ENCODE data around the gene DYSF.

Gene DYSF

DNA sequence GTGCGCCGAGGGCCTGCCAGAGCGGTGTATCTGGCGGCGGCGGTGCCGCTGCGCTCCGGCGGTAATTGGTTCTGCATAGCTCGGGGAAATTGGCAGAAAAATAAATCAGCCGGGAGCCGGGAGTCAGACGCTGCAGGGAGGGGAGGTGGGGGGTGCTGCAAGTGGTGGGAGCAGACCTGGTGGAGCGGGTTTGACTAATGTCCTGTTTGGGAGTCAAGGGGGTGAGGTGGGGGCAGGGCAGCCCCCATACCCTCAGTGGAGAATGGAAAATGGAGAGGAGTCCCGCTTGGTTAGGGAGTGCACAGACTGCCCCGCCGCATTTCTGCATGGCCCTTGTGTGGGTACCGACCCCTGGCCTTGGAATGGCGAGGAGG is 107.3 kb downstream of the DYSF start:
- H3K4me3 ChIP-seq (ENCODE audit: low read depth, low read length): no peak overlapping the region

GRCh38 chr2:71561441-71562267 is 108.3 kb downstream of the DYSF start:
- TF ChIP-seq CTCF (IDR thresholded peaks at IDR 0.05; ENCODE audit: borderline replicate concordance, insufficient read depth, low read depth, low read length): no peak
- H3K4me3 ChIP-seq (ENCODE audit: low read depth, low read length): no peak overlapping the region

More for the DNA sequence above, 107.3 kb downstream of the DYSF start:
- TF ChIP-seq CTCF (IDR thresholded peaks at IDR 0.05; ENCODE audit: borderline replicate concordance, insufficient read depth, low read depth, low read length): no peak

GRCh38 chr2:71562518-71562917 is 109.2 kb downstream of the DYSF start:
- H3K4me3 ChIP-seq (ENCODE audit: low read depth, low read length): no peak overlapping the region
- no peak for TF ChIP-seq CTCF (IDR thresholded peaks at IDR 0.05; ENCODE audit: borderline replicate concordance, insufficient read depth, low read depth, low read length)

GRCh38 chr2:71563872-71564271 is 110.5 kb downstream of the DYSF start:
- H3K4me3 ChIP-seq (ENCODE audit: low read depth, low read length): no peak overlapping the region

GRCh38 chr2:71564361-71564760 is 111.0 kb downstream of the DYSF start:
- no peak for TF ChIP-seq CTCF (IDR thresholded peaks at IDR 0.05; ENCODE audit: borderline replicate concordance, insufficient read depth, low read depth, low read length)
- no peak overlapping the region for H3K4me3 ChIP-seq (ENCODE audit: low read depth, low read length)

More at GRCh38 chr2:71563872-71564271, 110.5 kb downstream of the DYSF start:
- TF ChIP-seq CTCF (IDR thresholded peaks at IDR 0.05; ENCODE audit: borderline replicate concordance, insufficient read depth, low read depth, low read length): no peak

DNA sequence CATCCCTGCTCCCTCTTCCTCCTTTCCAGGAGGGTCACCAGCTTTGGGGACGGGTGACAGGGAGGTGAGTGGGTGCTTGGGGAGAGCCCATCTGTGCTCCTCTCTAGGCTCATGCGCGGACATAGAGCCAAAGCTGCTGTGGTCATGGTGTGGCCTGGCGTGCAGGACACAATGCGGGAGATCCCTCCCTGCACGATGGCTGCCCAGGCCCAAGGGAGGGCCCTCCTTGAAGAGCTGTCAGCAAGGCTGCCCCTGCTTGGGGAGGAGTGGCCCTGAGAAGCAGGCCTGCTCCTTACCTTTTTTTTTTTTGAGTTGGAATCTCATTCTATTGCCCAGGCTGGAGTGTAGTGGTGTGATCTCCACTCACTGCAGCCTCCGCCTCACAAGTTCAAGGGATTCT is 111.4 kb downstream of the DYSF start:
- TF ChIP-seq CTCF (IDR thresholded peaks at IDR 0.05; ENCODE audit: borderline replicate concordance, insufficient read depth, low read depth, low read length): no peak
- H3K4me3 ChIP-seq (ENCODE audit: low read depth, low read length): no peak overlapping the region

DNA sequence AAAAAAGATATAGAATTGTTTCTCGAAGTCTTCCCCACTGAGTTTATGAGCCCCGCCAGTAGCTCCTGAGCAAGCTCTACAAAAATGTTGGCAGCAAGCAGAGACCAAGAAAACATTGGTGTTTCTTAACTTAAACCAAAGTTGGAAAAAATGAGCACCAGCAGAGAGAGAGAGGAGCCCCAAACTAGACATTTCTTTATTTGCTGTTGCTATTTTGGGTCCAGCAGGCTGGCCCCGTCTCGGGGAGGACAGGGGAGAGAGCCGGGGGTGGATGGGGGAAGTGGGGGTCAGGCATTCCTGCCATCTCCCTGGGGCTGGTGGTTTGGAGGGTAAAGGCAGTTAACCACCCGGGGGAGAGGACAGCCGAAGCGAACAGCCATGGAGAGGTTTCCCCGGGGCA is 113.0 kb downstream of the DYSF start:
- TF ChIP-seq CTCF (IDR thresholded peaks at IDR 0.05; ENCODE audit: borderline replicate concordance, insufficient read depth, low read depth, low read length): no peak
- no peak overlapping the region for H3K4me3 ChIP-seq (ENCODE audit: low read depth, low read length)

Measured in GM12875 (cell line).